Muscle layer of duodenum (tissue), 2 donors: ENCODE measurements around the gene SP4.

ENCODE experiments used
- H3K27ac ChIP-seq: one replicate; pipeline ENCODE4 v1.7.0; 2013; ENCODE audit warnings: mild to moderate bottlenecking, low read length
- H3K27me3 ChIP-seq: one replicate; pipeline ENCODE4 v1.7.0; 2013; ENCODE audit warnings: low read depth, mild to moderate bottlenecking, control low read depth, low read length
- H3K36me3 ChIP-seq, 2 donors: one replicate each; pipeline ENCODE4 v1.7.0; 2013; ENCODE audit warnings: low read length in 2 of 2, control low read depth in 1 of 2, mild to moderate bottlenecking in 1 of 2; ENCODE audit not compliant: insufficient read depth in 2 of 2, control insufficient read depth in 1 of 2
- H3K4me1 ChIP-seq, 2 donors: one replicate each; pipeline ENCODE4 v1.7.0; 2013; ENCODE audit warnings: low read length in 2 of 2, mild to moderate bottlenecking in 2 of 2, control low read depth in 1 of 2, moderate library complexity in 1 of 2; ENCODE audit not compliant: insufficient read depth in 2 of 2, control insufficient read depth in 1 of 2
- H3K4me3 ChIP-seq, 2 donors: one replicate each; pipeline ENCODE4 v1.7.0; 2013; ENCODE audit warnings: low read length in 2 of 2, low read depth in 1 of 2, mild to moderate bottlenecking in 1 of 2
- H3K9me3 ChIP-seq, 2 donors: one replicate each; pipeline ENCODE4 v1.7.0; 2013; ENCODE audit warnings: low read length in 2 of 2, control low read depth in 1 of 2, mild to moderate bottlenecking in 1 of 2; ENCODE audit not compliant: control insufficient read depth in 1 of 2
- donor health status: healthy.

Gene SP4

GRCh38 chr7:21448974-21449373 lies 21.1 kb downstream of the SP4 start:
- Histone ChIP-seq H3K27ac (no peak overlapping the region), H3K36me3 (peaks cover 0 to 3% of the 10 kb centered on the region in 2 donors), H3K4me3 (no peak overlapping the region), H3K4me1 (no peaks in the 10 kb centered on the region), H3K27me3 (no peaks in the 10 kb centered on the region), H3K9me3 (no peaks in the 10 kb centered on the region)

GRCh38 chr7:21450076-21450475 lies 22.2 kb downstream of the SP4 start:
- Histone ChIP-seq H3K36me3 (peaks cover 0 to 8% of the 10 kb centered on the region in 2 donors), H3K27me3 (no peaks in the 10 kb centered on the region), H3K9me3 (no peaks in the 10 kb centered on the region), H3K27ac (no peak overlapping the region), H3K4me3 (no peak overlapping the region), H3K4me1 (no peaks in the 10 kb centered on the region)

- no peaks in the 10 kb centered on the region for H3K27me3 ChIP-seq
- H3K4me1 ChIP-seq: no peaks in the 10 kb centered on the region
- no peak overlapping the region for H3K4me3 ChIP-seq
- no peak overlapping the region for H3K27ac ChIP-seq
- peaks cover 0 to 8% of the 10 kb centered on the region in 2 donors for H3K36me3 ChIP-seq
- H3K9me3 ChIP-seq: no peaks in the 10 kb centered on the region
Measured at GRCh38 chr7:21450941-21451340, 23.1 kb downstream of the SP4 start.

DNA sequence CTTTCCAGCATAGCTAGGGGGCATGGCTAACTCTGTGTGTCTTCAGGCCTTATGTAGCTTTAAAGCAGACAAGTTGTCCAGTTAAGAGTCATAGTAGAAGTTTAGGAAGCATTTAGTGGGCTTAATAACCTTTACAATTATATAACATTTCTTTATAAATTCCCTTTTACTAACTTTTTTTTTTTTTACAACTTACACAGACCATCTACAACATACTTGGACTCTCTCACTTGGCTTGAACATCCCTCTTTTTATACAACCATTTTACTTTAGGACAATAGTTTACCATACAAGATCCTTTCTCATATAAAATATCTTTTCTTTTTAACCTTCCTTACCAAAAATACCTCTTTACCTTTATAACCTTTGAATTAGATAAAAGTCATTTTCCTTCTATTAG lies 26.3 kb downstream of the SP4 start:
- Histone ChIP-seq H3K4me1 (peaks cover 0 to 5% of the 10 kb centered on the region in 2 donors), H3K9me3 (no peaks in the 10 kb centered on the region), H3K36me3 (peaks cover 5 to 8% of the 10 kb centered on the region in 2 donors), H3K4me3 (no peak overlapping the region), H3K27me3 (no peaks in the 10 kb centered on the region), H3K27ac (no peak overlapping the region)

- Histone ChIP-seq H3K4me1 (peaks cover 0 to 5% of the 10 kb centered on the region in 2 donors), H3K9me3 (no peaks in the 10 kb centered on the region), H3K27ac (no peak overlapping the region), H3K27me3 (no peaks in the 10 kb centered on the region), H3K36me3 (peaks cover 5 to 8% of the 10 kb centered on the region in 2 donors), H3K4me3 (no peak overlapping the region)
Measured at GRCh38 chr7:21454906-21455305, 27.0 kb downstream of the SP4 start.

- Histone ChIP-seq H3K9me3 (no peaks in the 10 kb centered on the region), H3K27ac (no peak overlapping the region), H3K36me3 (peaks cover 2 to 3% of the 10 kb centered on the region in 2 donors), H3K4me1 (peaks cover 0 to 5% of the 10 kb centered on the region in 2 donors), H3K27me3 (no peaks in the 10 kb centered on the region), H3K4me3 (no peak overlapping the region)
Measured at GRCh38 chr7:21461282-21461681, 33.4 kb downstream of the SP4 start.

- Histone ChIP-seq H3K9me3 (no peaks in the 10 kb centered on the region), H3K27ac (no peak overlapping the region), H3K36me3 (peaks cover 0 to 3% of the 10 kb centered on the region in 2 donors), H3K27me3 (no peaks in the 10 kb centered on the region), H3K4me1 (peaks cover 0 to 5% of the 10 kb centered on the region in 2 donors), H3K4me3 (no peak overlapping the region)
Measured at GRCh38 chr7:21462081-21462480, 34.2 kb downstream of the SP4 start.

- H3K36me3 ChIP-seq: peaks cover 0 to 3% of the 10 kb centered on the region in 2 donors
- no peak overlapping the region for H3K27ac ChIP-seq
- peaks cover 0 to 4% of the 10 kb centered on the region in 2 donors for H3K4me1 ChIP-seq
- no peak overlapping the region for H3K4me3 ChIP-seq
- H3K27me3 ChIP-seq: no peaks in the 10 kb centered on the region
- no peaks in the 10 kb centered on the region for H3K9me3 ChIP-seq
Measured at GRCh38 chr7:21463524-21463923, 35.6 kb downstream of the SP4 start.

DNA sequence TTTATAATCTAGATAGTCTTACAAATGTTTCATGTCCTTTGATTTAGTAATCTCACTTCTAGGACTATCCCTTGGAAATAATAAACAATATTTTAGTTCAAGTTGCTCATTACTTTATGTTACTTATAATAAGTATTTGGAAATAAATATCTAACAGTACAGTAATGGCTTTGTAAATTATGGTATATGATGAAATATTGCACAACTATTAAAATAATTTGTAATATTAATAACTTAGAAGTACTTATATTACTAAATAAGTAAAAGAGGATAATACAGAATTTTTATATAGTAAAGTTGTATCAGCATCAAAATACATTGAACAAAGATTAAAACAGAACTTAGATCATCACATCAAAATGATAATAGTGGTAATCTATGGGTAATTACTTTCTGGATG lies 41.1 kb downstream of the SP4 start:
- no peak overlapping the region for H3K27ac ChIP-seq
- no peaks in the 10 kb centered on the region for H3K27me3 ChIP-seq
- no peaks in the 10 kb centered on the region for H3K36me3 ChIP-seq
- no peak overlapping the region for H3K4me3 ChIP-seq
- H3K4me1 ChIP-seq: no peaks in the 10 kb centered on the region
- H3K9me3 ChIP-seq: no peaks in the 10 kb centered on the region

GRCh38 chr7:21469894-21470293 lies 42.0 kb downstream of the SP4 start:
- Histone ChIP-seq H3K27ac (no peak overlapping the region), H3K9me3 (no peaks in the 10 kb centered on the region), H3K36me3 (no peaks in the 10 kb centered on the region), H3K4me3 (no peak overlapping the region), H3K27me3 (no peaks in the 10 kb centered on the region), H3K4me1 (no peaks in the 10 kb centered on the region)

GRCh38 chr7:21472029-21472428 lies 44.1 kb downstream of the SP4 start:
- no peak overlapping the region for H3K4me3 ChIP-seq
- no peak overlapping the region for H3K27ac ChIP-seq
- H3K4me1 ChIP-seq: no peaks in the 10 kb centered on the region
- no peaks in the 10 kb centered on the region for H3K27me3 ChIP-seq
- H3K9me3 ChIP-seq: no peaks in the 10 kb centered on the region
- H3K36me3 ChIP-seq: peaks cover 0 to 3% of the 10 kb centered on the region in 2 donors

DNA sequence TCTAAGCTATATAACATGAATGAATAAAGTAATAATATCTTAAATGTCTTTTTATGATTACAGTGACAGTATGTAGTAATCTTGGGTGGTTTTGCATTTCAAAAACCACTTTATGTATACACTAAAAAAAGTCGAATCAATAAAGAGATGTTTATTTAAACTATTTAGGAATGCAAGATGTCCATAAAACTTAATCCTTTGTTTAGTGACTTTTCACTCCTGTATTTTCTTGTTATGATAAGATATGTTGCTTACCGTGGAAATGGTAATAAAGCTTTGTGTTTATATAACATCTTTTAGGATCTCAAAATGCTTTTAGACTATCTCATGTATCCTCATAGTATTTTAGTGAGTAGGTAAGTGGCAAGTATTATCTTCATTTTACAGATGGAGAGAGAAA lies 48.5 kb downstream of the SP4 start:
- Histone ChIP-seq H3K27ac (no peak overlapping the region), H3K36me3 (peaks cover 0 to 15% of the 10 kb centered on the region in 2 donors), H3K4me1 (no peaks in the 10 kb centered on the region), H3K9me3 (no peaks in the 10 kb centered on the region), H3K4me3 (no peak overlapping the region), H3K27me3 (no peaks in the 10 kb centered on the region)
